GM18519 (cell line): ENCODE measurements around the gene BRD2.
A peak's percentile ranks its signal among the peaks of the same experiment; 100 is the strongest.
"Not testable (repeated sequence)": the region's sequence is repeated elsewhere in the genome, so short reads cannot be mapped to it uniquely, and the experiment has no call there.

ENCODE experiments used
- ATAC-seq: cut with Tn5 transposase; IDR thresholded peaks from one replicate; pipeline ENCODE4 v1.9.1; 2021; ENCODE audit warnings: mild to moderate bottlenecking, moderate library complexity; ENCODE audit not compliant: unreplicated experiment, low FRiP score

Gene BRD2

DNA sequence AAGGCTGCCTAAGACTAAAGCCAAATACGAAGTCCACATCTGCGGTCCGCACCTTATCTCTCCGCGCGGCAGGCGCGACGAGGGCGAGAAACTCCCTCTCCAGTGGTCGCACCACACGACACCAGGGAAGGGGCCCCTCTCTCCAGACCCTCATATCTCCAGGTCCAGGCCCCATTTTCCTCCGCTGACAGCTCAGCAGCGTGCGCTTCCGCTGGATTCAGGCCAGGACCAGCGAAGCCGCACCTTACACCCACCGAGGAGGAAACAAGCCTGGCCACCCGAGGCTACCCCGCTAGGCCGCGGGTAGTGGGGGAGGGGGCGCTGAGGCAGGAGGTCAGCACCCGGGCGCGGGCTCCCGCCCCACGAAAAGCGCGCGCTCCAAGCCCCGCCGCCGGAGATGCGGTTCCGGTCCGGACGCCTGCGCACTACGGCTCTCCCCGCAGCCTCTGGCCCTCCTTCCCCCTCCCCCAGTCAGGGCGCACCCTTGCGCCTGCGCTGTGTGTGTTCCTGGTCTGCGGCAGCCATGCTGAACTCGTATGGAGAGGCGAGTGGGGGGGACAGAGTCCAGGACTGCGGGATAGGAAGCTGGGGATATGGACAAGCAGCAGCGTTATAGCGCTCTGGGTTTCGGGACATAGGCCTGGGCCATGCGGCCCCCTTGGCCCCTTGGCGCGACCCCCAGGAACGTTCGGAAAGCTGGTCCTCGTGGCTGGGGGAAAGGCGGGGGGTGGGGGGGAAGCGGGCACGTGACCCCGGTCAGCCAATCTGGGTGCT lies at the start of gene BRD2:
TSS of gene BRD2 (plus strand) at position 502 of the 774 bp plus-strand sequence. CDS start 4,305 bp downstream, outside the sequence.
- ATAC-seq, result peak; percentile 28

DNA sequence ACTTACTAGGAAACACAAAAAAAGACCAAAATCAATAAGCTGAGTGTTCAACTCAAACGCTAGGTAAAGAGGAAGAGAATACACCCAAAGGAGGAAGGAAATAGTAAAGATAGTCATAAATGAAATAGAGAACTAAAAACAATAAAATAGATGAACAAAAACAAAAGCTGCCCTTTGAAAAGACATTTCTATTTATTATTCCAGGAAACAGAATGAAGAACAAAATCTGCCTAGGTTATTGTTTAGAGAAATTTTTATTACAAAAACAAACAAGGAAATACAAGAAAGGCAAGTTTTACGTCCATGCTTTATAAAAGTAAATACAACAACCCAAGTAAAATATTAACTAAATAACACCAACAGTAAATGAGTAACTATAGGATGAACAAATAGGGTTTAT lies 47.7 kb upstream of the BRD2 start:
- no peak for ATAC-seq

DNA sequence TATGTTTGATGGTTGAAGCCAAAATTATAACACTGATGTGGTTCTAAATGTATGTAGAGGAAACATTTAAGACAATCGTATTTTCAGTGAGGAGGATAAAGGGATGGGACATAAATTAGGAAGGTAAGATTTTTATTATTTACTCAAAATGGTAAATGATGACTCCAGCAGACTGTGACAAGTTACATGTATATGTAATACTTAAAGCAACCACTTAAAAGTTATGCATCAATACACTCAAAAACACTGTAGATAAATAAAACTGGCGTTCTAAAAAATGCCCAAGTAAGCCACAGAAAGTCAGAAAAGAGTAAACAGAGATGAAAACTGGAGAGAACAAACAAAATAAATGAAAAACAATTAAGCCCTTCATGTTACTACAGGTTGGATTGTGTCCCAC lies 46.3 kb upstream of the BRD2 start:
- ATAC-seq, result no peak

DNA sequence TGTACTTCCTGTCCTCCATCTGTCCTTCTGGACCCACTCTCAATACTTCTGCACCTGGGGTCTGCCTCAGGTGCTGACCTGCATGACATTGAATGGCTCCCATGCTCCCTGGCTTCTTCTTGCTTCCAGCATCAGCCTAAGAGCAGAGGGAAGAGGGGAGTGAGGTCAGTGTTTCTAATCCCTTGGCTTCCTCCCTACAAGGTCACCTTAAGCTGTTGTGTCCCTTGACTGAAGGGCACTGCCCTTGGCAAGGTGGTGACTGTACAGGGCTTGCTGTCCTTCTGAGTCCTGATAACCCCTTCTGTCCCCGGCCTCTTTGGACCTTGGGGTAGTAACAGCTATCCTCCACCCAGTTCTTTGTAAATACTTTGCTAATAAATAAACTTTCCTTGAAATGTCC lies 37.2 kb upstream of the BRD2 start:
- ATAC-seq, result no peak

DNA sequence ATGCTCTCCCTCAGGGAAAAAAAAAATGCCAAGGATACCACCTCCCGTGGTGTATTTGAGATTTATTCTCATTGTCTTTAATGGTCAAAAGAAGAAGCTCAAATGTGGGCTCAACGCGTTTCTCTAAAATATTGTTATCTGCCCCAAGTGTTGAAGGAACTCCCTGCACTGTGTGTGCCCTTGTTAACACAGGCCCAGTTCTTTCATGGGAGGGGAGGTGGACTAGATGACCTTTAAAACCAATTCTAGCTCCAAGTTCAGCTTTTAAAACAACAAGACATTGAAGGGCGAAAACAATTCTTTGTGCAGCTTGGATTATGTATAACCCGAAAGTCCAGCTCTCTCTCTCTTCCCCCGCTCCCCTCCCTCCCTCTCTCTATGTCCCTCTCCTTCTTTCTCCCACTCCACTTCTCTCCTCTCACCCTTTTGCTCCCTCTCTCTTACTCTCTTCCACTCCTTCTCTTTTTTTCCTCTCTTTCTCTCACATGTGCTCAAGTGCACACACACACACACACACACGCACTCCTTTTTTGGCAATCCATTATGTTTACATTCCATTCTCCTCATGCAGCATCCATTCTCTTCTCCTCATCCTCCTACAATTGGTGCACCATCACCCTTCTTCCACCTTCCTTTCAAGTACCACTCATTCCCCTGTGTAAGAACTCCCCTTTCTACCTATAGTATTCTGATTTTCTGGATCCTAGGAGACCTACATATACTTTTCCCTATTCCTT lies 36.1 kb upstream of the BRD2 start:
- ATAC-seq, result no peak

DNA sequence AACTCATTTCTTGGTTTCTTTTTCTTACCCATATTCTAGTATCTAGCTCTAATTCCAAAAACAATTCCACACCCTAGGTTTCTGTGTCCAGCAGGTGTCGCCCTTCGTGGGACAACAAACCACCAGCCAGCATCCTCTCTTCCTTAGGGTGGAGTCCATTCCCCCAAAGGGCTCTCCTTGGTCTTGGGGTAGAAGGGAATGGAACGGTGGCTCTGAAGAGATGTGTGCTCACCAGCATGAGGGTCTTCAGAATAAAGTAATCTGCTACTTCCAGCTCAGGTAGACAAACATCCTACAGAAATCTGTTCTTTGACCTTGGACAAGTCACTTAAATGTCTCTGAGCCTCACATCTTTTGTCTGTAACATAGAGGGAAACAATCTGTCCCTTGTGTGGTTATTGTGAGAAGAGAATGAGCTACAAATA lies 34.7 kb upstream of the BRD2 start:
- ATAC-seq, result no peak

DNA sequence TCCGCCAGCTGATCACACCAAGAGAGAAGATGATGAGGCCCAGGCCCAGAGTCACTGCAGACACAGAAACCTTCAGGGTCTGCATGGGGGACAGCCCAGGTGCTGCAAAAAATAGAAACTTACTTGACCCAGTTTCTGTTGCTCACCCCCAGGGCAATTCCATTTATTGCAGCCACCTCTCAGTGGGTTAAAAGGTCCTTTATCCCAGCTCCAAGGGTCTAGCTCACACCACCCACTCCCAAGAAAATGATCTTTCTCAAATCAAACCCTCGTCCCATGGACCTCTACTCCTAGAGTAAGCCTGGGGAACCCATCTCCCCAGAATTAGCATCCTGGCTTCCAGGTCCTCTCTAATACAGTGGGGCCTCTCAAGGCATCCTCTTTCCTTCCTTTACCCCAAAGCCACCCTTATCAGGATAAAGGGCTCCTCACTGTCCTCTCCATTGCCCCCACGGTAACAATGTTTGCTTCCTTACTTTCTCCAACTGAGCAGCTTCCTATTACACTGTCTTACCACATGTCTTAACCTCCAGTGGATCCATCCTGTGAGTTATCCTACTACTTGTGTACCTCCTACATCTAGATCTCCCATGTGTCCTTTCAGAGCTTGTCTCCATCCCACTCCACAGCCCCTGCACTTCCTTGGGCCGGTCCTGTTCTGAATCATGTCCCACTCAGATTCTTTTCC lies 32.7 kb upstream of the BRD2 start:
- no peak for ATAC-seq

DNA sequence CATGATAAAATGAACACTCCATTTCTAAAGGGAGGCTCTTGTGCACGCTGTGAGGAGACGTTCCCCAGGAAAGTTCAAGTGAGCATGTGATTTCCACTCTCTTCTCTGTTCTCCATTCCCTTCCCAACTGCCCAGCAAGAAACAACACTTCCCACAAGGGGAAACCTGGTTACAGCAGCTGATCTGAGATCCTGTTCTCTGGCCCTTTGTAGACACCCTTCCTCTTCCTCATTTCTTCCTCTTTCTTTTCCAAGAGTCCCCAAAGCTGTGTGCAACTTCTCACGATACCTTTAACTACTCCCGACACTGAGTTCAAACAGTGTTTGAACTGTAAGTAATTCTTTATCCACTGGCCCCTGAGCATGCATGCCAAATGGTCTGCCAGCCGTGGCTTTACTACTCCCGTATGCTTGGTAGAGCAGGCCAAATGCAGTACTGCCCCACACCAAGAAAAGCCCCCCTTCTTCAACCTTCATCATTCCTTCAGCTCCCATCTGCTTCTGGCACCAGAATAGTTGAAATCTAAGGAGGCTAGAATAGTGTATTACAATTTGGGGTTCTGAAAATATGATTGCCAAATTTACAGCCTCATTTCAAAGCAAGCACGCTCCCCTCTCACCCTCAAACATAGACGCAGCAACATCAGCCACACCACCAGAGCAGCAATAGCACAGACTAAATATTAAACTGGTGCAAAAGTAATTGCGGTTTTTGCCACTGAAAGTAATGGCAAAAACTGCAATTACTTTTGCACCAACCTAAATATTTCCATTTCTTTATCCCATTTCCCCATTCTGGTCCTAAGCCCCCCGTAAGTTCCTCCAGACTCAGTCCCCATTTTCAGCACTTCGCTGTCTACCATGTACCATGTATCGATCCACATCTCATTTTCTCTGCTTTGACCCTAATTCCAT lies 31.9 kb upstream of the BRD2 start:
- ATAC-seq, result no peak

DNA sequence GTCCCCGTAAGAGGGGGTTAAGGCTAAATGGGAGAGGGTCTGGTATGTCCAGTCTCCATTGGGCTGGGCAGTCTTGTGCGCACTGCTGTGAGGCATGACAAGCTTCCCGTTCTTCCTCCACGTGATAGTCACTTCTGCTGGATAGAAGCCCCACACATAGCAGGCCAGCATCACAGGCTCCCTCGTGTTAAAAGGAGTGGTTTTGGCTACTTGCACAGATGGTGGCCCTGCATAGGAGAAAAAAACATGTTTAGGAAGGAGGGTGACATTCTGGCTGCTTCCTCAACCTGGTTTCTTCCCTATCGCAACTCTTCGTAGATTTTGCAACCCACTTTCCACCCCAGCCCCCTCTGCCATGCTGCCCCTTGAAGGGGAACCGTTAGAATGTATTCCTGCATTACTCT lies 31.2 kb upstream of the BRD2 start:
- no peak for ATAC-seq

DNA sequence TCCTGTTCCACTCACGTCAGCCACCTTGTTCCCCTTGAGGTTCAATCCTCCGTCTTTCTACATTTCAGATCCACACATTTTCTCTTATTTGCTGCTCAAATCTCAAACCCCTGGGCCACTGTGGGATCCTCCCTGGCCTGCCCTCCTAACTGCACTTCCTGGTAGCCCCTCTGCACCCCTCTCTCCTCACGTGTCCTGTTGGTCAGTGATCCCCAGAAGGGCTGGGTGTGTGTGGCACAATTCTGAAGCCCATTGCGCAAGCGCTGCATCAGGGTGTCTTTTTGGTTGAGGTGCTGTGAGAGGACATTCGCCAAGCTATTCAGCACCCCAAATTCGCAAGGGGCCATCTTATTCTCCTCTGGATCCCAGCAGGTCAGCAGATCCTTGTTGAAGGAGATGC lies 29.9 kb upstream of the BRD2 start:
- ATAC-seq, result no peak

DNA sequence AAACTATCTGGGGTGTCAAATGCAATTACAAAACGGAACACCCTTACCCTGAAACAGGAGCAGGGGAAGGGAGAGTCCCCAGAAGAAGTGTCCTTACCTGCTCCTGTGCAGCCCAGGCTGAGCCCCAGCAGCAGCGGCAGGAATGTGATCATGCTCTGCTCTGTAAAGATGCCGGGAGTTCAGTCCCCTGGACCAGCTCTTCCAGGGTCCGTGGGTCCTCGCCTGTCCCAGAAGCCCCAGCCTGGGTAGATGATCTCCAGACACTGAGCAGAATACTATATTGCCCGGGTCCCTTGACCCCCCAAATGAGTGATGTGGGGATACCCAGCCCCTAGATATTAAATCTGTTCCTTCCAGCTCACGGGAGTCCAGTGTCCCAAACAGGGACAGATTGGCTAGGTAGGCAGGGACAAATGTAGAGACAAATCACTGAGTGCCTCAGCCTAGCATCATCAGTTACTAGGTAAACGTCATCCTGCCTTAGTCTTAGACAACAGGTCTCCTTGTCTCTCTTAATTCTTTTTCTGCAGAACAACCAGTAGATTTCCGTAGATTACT lies 27.7 kb upstream of the BRD2 start, which contains the start of gene HLA-DMB:
TSS of gene HLA-DMB (minus strand) at position 373 of the 558 bp plus-strand sequence. CDS start at position 152, 221 bp downstream.
- peak; percentile 49 for ATAC-seq

DNA sequence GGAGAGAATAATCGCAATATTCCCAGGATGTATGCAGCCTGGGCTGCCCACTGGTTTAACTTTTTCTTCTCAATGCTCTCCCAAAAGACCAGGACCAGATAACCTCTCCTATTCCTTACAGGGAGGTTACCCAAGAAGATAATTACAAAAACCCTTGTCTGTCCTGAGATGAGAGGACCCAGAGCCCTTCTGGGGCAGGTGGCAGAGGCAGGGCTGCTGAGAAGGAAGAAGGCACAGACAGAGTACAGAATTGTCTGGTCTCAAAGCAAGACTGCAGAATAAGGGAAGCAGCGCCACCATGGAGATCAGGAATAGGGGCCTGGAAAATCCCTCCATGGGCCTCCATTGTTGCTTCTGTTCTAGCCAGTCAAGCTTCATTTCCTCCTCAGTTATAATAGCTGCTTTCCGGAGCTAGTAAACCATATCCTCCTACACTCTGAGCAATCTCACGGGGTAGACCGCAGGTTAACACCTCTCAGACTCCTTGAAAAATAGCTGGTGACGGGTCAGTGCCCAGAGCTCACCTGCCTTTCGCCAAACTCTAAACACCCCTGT lies 27.1 kb upstream of the BRD2 start:
- peak; percentile 36 for ATAC-seq

DNA sequence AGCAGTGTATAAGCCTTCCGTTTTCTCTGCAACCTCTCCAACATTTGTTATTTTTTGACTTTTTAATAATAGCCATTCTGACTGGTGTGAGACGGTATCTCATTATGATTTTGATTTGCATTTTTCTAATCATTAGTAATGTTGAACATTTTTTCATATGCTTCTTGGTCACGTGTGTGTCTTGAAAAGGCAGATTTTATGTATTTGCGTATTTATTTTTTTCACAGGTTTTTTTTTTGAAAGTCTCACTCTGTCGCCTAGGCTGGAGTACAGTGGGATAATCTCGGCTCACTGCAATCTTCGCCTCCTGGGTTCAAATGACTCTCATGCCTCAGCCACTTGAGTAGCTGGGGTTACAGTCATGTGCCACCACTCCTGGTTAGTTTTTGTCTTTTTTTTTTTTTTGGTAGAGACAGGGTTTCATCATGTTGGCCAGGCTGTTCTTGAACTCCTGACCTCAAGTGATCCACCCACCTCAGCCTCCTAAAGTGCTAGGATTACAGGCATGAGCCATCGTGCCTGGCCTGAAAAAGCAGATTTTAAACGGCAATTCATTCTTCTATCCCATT lies 25.8 kb upstream of the BRD2 start:
- not testable (repeated sequence) for ATAC-seq

DNA sequence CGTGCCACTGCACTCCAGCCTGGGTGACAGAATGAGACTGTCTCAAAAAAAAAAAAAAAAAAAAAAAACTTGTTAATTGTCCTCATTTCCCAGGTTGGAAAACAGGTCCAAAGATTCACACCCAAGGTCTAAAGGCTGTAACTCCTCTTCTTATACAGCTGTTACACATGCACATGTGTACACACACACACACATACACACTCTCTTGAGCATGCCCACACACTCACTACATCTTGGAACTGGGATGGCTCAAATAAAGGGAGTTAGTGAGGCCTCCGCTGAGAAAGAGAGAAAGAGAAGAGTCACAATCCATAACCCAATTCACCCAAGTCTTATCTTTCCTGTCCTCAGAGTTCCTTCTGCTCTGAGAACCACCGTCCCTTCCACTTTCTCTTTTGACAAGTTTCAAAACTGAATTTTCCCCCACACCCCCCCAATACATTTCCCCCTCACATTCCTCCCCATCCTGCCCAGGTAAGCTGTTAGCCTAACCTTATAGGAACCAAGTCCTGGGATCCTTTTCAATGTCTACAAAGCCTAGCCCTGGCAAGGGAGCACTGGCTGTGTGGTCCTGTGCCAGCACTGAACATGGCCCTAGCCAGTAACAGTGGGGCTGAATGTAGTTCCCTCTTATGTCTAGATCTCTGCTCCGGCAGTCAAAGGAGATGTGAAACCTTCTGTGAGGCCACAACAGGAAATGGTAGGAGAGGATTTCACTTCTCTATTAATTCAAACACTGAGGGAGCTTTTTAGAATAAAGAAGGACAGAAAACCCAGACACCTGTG lies 24.3 kb upstream of the BRD2 start:
- no peak for ATAC-seq

DNA sequence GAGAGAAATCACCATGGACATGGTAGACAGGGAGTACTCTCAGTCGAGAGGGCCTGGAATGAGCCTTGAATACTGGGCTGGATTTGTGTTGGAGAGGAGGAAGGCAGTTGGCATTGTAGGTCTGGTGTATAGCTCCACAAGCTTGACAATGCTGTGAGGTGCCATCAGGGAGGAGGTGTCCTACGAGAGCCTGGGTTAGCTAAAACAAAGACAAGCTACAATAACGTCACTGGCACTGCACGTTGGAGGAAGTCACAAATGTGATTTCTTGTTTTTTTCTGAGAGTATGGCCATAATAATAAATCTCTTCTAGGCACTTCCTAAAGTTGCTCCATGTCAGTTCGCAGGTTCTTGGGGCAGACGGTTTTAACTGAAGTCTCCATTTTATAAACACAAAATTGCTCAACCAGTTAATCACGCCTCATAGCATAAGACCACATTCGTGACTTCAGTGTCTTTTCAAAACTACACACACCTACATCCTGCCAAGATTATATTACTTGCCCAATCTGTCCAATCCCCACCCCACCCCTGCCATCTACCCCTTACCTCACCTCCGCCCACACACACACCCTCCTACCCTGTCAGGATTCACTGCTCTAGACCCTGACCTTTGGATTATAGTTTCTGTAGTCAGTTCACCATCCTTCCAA lies 23.2 kb upstream of the BRD2 start:
- ATAC-seq, result no peak

DNA sequence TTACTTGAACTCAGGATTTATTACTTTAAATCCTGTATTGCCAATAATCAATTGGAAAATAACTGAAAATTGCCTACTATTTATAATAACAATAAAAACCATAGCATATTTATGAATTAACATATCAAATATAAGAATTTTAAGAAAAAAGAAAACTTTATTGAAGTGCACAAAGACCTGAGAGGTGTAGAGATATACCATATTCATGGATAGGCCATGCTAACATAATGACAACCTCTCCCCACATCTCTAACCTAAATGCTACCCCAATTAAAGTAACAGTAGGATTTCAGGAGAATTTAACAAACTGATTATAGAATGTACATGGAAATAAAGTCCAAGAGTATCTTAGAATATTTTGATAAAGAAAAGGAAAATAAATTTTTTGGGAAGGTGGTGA lies 22.4 kb upstream of the BRD2 start:
- no peak for ATAC-seq

DNA sequence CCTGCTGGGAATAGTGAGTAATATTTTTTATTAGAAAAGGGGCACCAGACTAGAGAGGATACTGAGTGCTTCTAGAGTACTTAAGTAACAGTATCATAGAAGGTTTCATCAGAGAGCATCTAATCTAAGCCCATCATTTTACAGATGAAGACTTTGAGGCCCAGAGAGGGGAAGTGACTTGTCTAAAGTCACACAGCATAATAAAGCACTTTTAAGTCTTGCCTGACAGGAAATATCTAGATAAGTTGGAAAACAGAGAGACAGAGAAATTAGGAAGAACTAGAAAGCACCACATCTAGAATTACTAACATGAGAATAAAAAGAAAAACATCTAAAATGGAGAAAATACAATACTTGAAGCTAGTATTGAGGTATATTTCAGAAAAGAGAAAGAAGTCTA lies 21.5 kb upstream of the BRD2 start:
- no peak for ATAC-seq
